Measurements from ENCODE around the gene PNPLA7. TPM values are rescaled to one million over a fixed set of nuclear protein-coding genes. Genes with fewer than 3 reads are reported as not detected.

Gene PNPLA7
- polyA plus RNA-seq, 1 of the 3 experiments (the other 2 are of a cell fraction), result 0.99 TPM

GRCh38 chr9:137505421-137506140 lies 44.6 kb downstream of the PNPLA7 start:
- Histone ChIP-seq H4K20me1 (ENCODE audit: insufficient read depth) (no peaks in the 10 kb centered on the region), H3F3A (replicated peaks; ENCODE audit: insufficient read depth) (peaks cover 5% of the 10 kb centered on the region), H3K27me3 (ENCODE audit: insufficient read depth) (no peaks in the 10 kb centered on the region), H2AFZ (ENCODE audit: low read depth) (no peak overlapping the region), H3K79me2 (ENCODE audit: insufficient read depth) (no peaks in the 10 kb centered on the region), H3K36me3 (replicated peaks in 1 of 2; ENCODE audit: control insufficient read depth in 1 of 2, insufficient read depth in 2 of 2, low read length in 1 of 2) (no peaks in the 10 kb centered on the region), H3K9me3 (no peaks in the 10 kb centered on the region), H3K27ac (ENCODE audit: low read depth in 2 of 2, low read length in 1 of 2) (no peak overlapping the region), H3K4me3 (ENCODE audit: low read depth in 2 of 2, low read length in 1 of 2) (no peak overlapping the region), H3K4me1 (ENCODE audit: control insufficient read depth in 1 of 2, insufficient read depth in 2 of 2, low read depth in 1 of 2, low read length in 1 of 2) (no peaks in the 10 kb centered on the region), H3K9ac (no peak overlapping the region), H3K9me2 (no peaks in the 10 kb centered on the region), H3K4me2 (no peak overlapping the region)
- DNase-seq, result no peak
- TF ChIP-seq FOSL2 (IDR thresholded peaks at IDR 0.05; ENCODE audit: borderline replicate concordance, low read depth) (no peak), EP300 (IDR thresholded peaks at IDR 0.05; ENCODE audit: borderline replicate concordance in 1 of 2, low read depth in 1 of 2, low read length in 1 of 2) (no peak), GABPA (IDR thresholded peaks at IDR 0.05; ENCODE audit: low read depth) (no peak), ZBTB33 (IDR thresholded peaks at IDR 0.05; ENCODE audit: borderline replicate concordance, low read depth) (no peak), YY1 (IDR thresholded peaks at IDR 0.05; ENCODE audit: low read depth) (no peak), IRF3 (IDR thresholded peaks at IDR 0.05; ENCODE audit: low read depth, low read length) (no peak), JUND (IDR thresholded peaks at IDR 0.05) (no peak), CHD2 (IDR thresholded peaks at IDR 0.05; ENCODE audit: low read length, partially characterized antibody) (no peak), CTCF (IDR thresholded peaks at IDR 0.05) (no peak), RAD21 (IDR thresholded peaks at IDR 0.05; ENCODE audit: low read length) (no peak), USF2 (IDR thresholded peaks at IDR 0.05; ENCODE audit: borderline replicate concordance, low read depth, low read length) (no peak), FOXJ3 (CRISPR knock-in tag; IDR thresholded peaks at IDR 0.05) (no peak), RFX5 (IDR thresholded peaks at IDR 0.05; ENCODE audit: low read length) (no peak), SMC3 (IDR thresholded peaks at IDR 0.05; ENCODE audit: low read depth, low read length) (no peak), RCOR1 (IDR thresholded peaks at IDR 0.05; ENCODE audit: low read length) (no peak), TAF1 (IDR thresholded peaks at IDR 0.05; ENCODE audit: borderline replicate concordance, low read depth, low read length) (no peak), FOXM1 (IDR thresholded peaks at IDR 0.05; ENCODE audit: low read depth) (no peak), NFIC (IDR thresholded peaks at IDR 0.05; ENCODE audit: borderline replicate concordance) (no peak)
- 90% methylated on average over 19 of the region's 28 CpGs for WGBS (ENCODE audit: low lambda C conversion rate)
- ChIA-PET POLR2A (no interaction called here), CTCF (interaction anchor here (0.9 to 1.5 kb wide), 3 partner anchors 60 to 219 kb away, joined by 3 to 4 read pairs (median 3); no protein-coding TSS in a partner anchor)

Measured in SK-N-SH (cell line).